Endothelial cell of umbilical vein (primary cell): Measurements from ENCODE around the gene JUND. TPM values are rescaled to one million over a fixed set of nuclear protein-coding genes. Genes with fewer than 3 reads are reported as not detected.

ENCODE experiments used
- BruUV-seq: library from RNA; stranded (reverse); fragments of 400-500 nt; replicated peaks from 2 replicates; lab custom pipeline; 2021; lab: Mats Ljungman, UMichigan
- CTCF ChIA-PET: fragments of 300-600, 350-600 bp; sonication (Branson Sonifier 250); formaldehyde crosslinking; loops from one replicate; lab custom pipeline; 2021; ENCODE audit warnings: antibody characterized with exemption, inconsistent platforms; lab: Charles Lee
- POLR2A ChIA-PET: fragments of 300-600, 350-600 bp; sonication (Branson Sonifier 250); formaldehyde crosslinking; loops from one replicate; lab custom pipeline; 2021; ENCODE audit warnings: antibody characterized with exemption, inconsistent platforms; lab: Charles Lee
- DNase-seq: peaks from one replicate; pipeline ENCODE4 v3.0.0-alpha.2; 2011; ENCODE audit warnings: low read depth, low spot score
- FAIRE-seq: peaks from 2 replicates; lab custom pipeline; 2011; peaks lifted over from hg19 to GRCh38; lab: Jason Lieb, UNC
- H2AFZ ChIP-seq: 2 replicates; pipeline ENCODE4 v1.6.0; 2012; ENCODE audit warnings: low read depth, low read length, control low read depth, inconsistent platforms
- H3K27ac ChIP-seq: 2 replicates; pipeline ENCODE4 v1.5.1; 2011; ENCODE audit warnings: low read depth, mild to moderate bottlenecking, control low read depth, low read length, moderate library complexity; ENCODE audit not compliant: insufficient read depth
- H3K27me3 ChIP-seq, 2 experiments: 2 replicates each; pipeline versions ENCODE4 v1.6.0 to v1.6.1; 2011; ENCODE audit warnings: low read length in 2 of 2, mixed read lengths in 1 of 2; ENCODE audit not compliant: control insufficient read depth in 2 of 2, insufficient read depth in 2 of 2
- H3K36me3 ChIP-seq, 2 experiments: 2 replicates in 1 of 2; 3 replicates in 1 of 2; pipeline ENCODE4 v1.5.1; 2011; ENCODE audit warnings: low read length in 2 of 2, mild to moderate bottlenecking in 1 of 2, moderate library complexity in 1 of 2; ENCODE audit not compliant: control insufficient read depth in 2 of 2, insufficient read depth in 2 of 2; ENCODE audit errors: extremely low read depth in 1 of 2
- H3K4me1 ChIP-seq: 3 replicates; pipeline ENCODE4 v1.5.1; 2011; ENCODE audit warnings: mild to moderate bottlenecking, low read length; ENCODE audit not compliant: control insufficient read depth, insufficient read depth; ENCODE audit errors: extremely low read depth
- H3K4me2 ChIP-seq: 2 replicates; pipeline ENCODE4 v1.6.1; 2011; ENCODE audit warnings: low read length, control low read depth, mixed read lengths; ENCODE audit not compliant: insufficient read depth
- H3K4me3 ChIP-seq, 3 experiments: fragments of 200-600 bp in 1 of 3; sonication (generic), shearing (Covaris generic) in 1 of 3; replicated peaks in 1 of 3; 2 replicates each; pipeline ENCODE4 v1.5.1; 2011 to 2016; ENCODE audit warnings: control low read depth in 3 of 3, low read length in 3 of 3, mild to moderate bottlenecking in 2 of 3, inconsistent platforms in 1 of 3, low read depth in 1 of 3, moderate library complexity in 1 of 3; ENCODE audit not compliant: insufficient read depth in 1 of 3
- H3K79me2 ChIP-seq: 2 replicates; pipeline ENCODE4 v1.6.0; 2012; ENCODE audit warnings: low read length, inconsistent platforms; ENCODE audit not compliant: control insufficient read depth, insufficient read depth
- H3K9ac ChIP-seq: replicated peaks from 2 replicates; pipeline ENCODE3; 2011; ENCODE audit warnings: low read length, control low read depth; ENCODE audit not compliant: insufficient read depth; ENCODE audit errors: extremely low read depth
- H3K9me1 ChIP-seq: replicated peaks from 3 replicates; pipeline ENCODE4 v1.6.0; 2011; ENCODE audit warnings: mild to moderate bottlenecking, low read length; ENCODE audit not compliant: control insufficient read depth, insufficient read depth; ENCODE audit errors: extremely low read depth
- H3K9me3 ChIP-seq: replicated peaks from 2 replicates; pipeline ENCODE4 v1.5.1; 2012; ENCODE audit warnings: low read length, inconsistent platforms; ENCODE audit not compliant: control insufficient read depth, insufficient read depth
- H4K20me1 ChIP-seq: replicated peaks from 2 replicates; pipeline ENCODE3; 2011; ENCODE audit warnings: mild to moderate bottlenecking, low read length; ENCODE audit not compliant: control insufficient read depth, insufficient read depth; ENCODE audit errors: extremely low read depth
- EZH2 ChIP-seq: IDR thresholded peaks from 2 replicates; pipeline ENCODE4 v1.6.1; 2012; ENCODE audit warnings: borderline replicate concordance, low read depth, mild to moderate bottlenecking, moderate library complexity, low read length, inconsistent platforms; ENCODE audit not compliant: severe bottlenecking
- FOS ChIP-seq: IDR thresholded peaks from 2 replicates; pipeline ENCODE4 v1.6.1; 2011; ENCODE audit warnings: mild to moderate bottlenecking, low read length, moderate library complexity, borderline replicate concordance; ENCODE audit not compliant: insufficient read depth
- GATA2 ChIP-seq: IDR thresholded peaks from 2 replicates; pipeline ENCODE4 v1.7.0; 2011; ENCODE audit warnings: low read depth, mild to moderate bottlenecking, moderate library complexity, mixed read lengths, low read length; ENCODE audit not compliant: insufficient read length, insufficient read depth
- JUN ChIP-seq: IDR thresholded peaks from 2 replicates; pipeline ENCODE4 v1.6.1; 2011; ENCODE audit warnings: borderline replicate concordance, low read depth; ENCODE audit not compliant: insufficient read length, insufficient read depth
- MYC ChIP-seq: IDR thresholded peaks from one replicate; pipeline ENCODE4 v1.6.1; 2011; ENCODE audit warnings: mild to moderate bottlenecking, low read depth, low read length
- POLR2A ChIP-seq: IDR thresholded peaks from 2 replicates; pipeline ENCODE4 v1.6.1; 2012; ENCODE audit warnings: low read depth, mild to moderate bottlenecking, control low read depth, low read length
- POLR2AphosphoS5 ChIP-seq: IDR thresholded peaks from 2 replicates; pipeline ENCODE4 v1.6.1; 2012; ENCODE audit warnings: low read depth, mild to moderate bottlenecking, control low read depth, low read length, moderate library complexity; ENCODE audit not compliant: insufficient read depth
- dilution Hi-C: fragments of 300-500 bp; cut with MboI; formaldehyde crosslinking; loops from one replicate; pipeline ENCODE4 v1.15.0; 2019; ENCODE audit warnings: low sequenced_read_pairs; ENCODE audit not compliant: extremely low pct_ligation_motif_present
- intact Hi-C: fragments of 100-400 bp; cut with micrococcal nuclease; formaldehyde crosslinking; loops from one replicate; pipeline ENCODE4 v1.10.0; 2022
- polyA plus RNA-seq, 4 experiments: library from polyadenylated mRNA; depleted of rRNA in 3 of 4; stranded (reverse) in 3 of 4; unstranded in 1 of 4; fragments of >200 nt; gene quantifications; 2 replicates each; pipeline versions ENCODE4 v1.2.1 to v1.2.3, GENCODE V29; 2011 to 2012; ENCODE audit warnings: missing spikeins in 1 of 4
- total RNA-seq: library from RNA; stranded (reverse); gene quantifications from 2 replicates; pipeline ENCODE4 v1.2.3, GENCODE V29; 2021
- TF ChIP-seq, protein P1 (sequence below): IDR thresholded peaks from 2 replicates; pipeline ENCODE4 v1.6.1; 2011; ENCODE audit not compliant: insufficient read depth, insufficient read length
- TF ChIP-seq, protein P2 (sequence below), 2 donors: IDR thresholded peaks; 1 replicate in 1 of 2; 2 replicates in 1 of 2; pipeline ENCODE4 v1.5.1; 2011; ENCODE audit warnings: low read length in 2 of 2, mild to moderate bottlenecking in 2 of 2, moderate library complexity in 2 of 2, control low read depth in 1 of 2, inconsistent platforms in 1 of 2, low read depth in 1 of 2; ENCODE audit not compliant: insufficient read depth in 1 of 2; ENCODE audit errors: extremely low read depth in 1 of 2

Gene JUND
- total and polyA plus RNA-seq, 2 donors (not counting 3 experiments of a cell fraction or from before 2014, with no cell fraction given), result 91.4 to 130 TPM

DNA sequence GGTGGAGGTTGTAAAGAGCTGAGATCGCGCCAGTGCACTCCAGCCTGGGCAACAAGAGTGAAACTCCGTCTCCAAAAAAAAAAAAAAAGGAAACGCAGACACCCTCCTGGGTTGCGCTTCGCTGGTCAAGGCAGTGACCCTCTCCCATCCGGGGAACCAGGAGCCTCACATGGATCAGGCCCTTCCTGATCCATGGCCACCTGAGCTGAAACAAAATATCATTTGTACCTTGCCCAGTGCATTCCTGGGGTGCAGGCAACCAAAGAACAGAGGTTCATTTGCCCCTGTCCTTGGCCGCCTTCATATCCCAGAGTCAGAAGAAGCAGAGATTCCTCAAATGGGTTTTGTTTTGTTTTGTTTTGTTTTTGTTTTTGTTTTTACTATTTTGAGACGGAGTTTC lies 49.4 kb upstream of the JUND start:
- no peak for FAIRE-seq
- no TSS peak for BruUV-seq
- intact Hi-C loops (no loop called here), dilution Hi-C loops (no loop called here)
- Histone ChIP-seq H3K9ac (no peak overlapping the region), H3K27ac (no peak overlapping the region), H3K9me1 (no peaks in the 10 kb centered on the region), H3K79me2 (no peaks in the 10 kb centered on the region), H2AFZ (no peak overlapping the region), H3K4me2 (no peak overlapping the region), H3K4me1 (peaks cover 5% of the 10 kb centered on the region), H3K4me3 (no peak overlapping the region), H4K20me1 (no peaks in the 10 kb centered on the region), H3K36me3 (no peaks in the 10 kb centered on the region), H3K27me3 (peaks cover 0 to 2% of the 10 kb centered on the region in 2 experiments), H3K9me3 (no peaks in the 10 kb centered on the region)
- ChIA-PET CTCF (interaction anchor here (1.0 to 10.9 kb wide), 3 partner anchors 51 to 79 kb away, joined by 3 to 401 read pairs (median 4); partner anchors contain the start of gene JUND), POLR2A (interaction anchor here (6.2 kb wide), 1 partner anchor 51 kb away, joined by 103 read pairs; the partner anchor contains the start of gene JUND)
- TF ChIP-seq, protein P1, sequence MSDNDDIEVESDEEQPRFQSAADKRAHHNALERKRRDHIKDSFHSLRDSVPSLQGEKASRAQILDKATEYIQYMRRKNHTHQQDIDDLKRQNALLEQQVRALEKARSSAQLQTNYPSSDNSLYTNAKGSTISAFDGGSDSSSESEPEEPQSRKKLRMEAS, result no peak
- TF ChIP-seq POLR2AphosphoS5 (no peak), POLR2A (no peak), GATA2 (no peak), JUN (no peak), EZH2 (no peak), FOS (no peak), MYC (no peak)
- TF ChIP-seq, protein P2, sequence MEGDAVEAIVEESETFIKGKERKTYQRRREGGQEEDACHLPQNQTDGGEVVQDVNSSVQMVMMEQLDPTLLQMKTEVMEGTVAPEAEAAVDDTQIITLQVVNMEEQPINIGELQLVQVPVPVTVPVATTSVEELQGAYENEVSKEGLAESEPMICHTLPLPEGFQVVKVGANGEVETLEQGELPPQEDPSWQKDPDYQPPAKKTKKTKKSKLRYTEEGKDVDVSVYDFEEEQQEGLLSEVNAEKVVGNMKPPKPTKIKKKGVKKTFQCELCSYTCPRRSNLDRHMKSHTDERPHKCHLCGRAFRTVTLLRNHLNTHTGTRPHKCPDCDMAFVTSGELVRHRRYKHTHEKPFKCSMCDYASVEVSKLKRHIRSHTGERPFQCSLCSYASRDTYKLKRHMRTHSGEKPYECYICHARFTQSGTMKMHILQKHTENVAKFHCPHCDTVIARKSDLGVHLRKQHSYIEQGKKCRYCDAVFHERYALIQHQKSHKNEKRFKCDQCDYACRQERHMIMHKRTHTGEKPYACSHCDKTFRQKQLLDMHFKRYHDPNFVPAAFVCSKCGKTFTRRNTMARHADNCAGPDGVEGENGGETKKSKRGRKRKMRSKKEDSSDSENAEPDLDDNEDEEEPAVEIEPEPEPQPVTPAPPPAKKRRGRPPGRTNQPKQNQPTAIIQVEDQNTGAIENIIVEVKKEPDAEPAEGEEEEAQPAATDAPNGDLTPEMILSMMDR (IDR thresholded peaks at IDR 0.05; ENCODE audit: extremely low read depth in 1 of 2, insufficient read depth in 1 of 2, low read depth in 1 of 2, low read length in 2 of 2), result no peak
- no peak for DNase-seq
